GM12892 (cell line): ENCODE data around the gene NXPH4.
A peak's percentile ranks its signal among the peaks of the same experiment; 100 is the strongest.

Experiments used
- DNase-seq: peaks from one replicate; pipeline ENCODE4 v3.0.0; 2011; ENCODE audit not compliant: insufficient read length
- FAIRE-seq: peaks from 2 replicates; lab custom pipeline; 2011; peaks lifted over from hg19 to GRCh38; lab: Jason Lieb, UNC
- POLR2A ChIP-seq: IDR thresholded peaks from 2 replicates; pipeline ENCODE4 v1.6.1; 2011; ENCODE audit warnings: low read depth, low read length, control low read depth
- POLR2AphosphoS5 ChIP-seq: IDR thresholded peaks from 2 replicates; pipeline ENCODE4 v1.6.1; 2011; ENCODE audit warnings: low read depth, low read length, control low read depth
- TAF1 ChIP-seq: IDR thresholded peaks from 2 replicates; pipeline ENCODE4 v1.6.1; 2011; ENCODE audit warnings: low read depth, mild to moderate bottlenecking, control low read depth, low read length, borderline replicate concordance

Gene NXPH4

GRCh38 chr12:57223191-57224165 is 6.9 kb downstream of the NXPH4 start:
- FAIRE-seq (no peak), DNase-seq (no peak)
- TF ChIP-seq TAF1 (no peak), POLR2A (no peak), POLR2AphosphoS5 (no peak)

- FAIRE-seq (no peak), DNase-seq (no peak)
- TF ChIP-seq TAF1 (no peak), POLR2AphosphoS5 (no peak), POLR2A (no peak)
Measured at GRCh38 chr12:57224278-57224972, 7.8 kb downstream of the NXPH4 start.

- TF ChIP-seq POLR2A (no peak), POLR2AphosphoS5 (no peak), TAF1 (no peak)
- FAIRE-seq (no peak), DNase-seq (no peak)
Measured at GRCh38 chr12:57224973-57225679, 8.5 kb downstream of the NXPH4 start.

- TF ChIP-seq POLR2AphosphoS5 = no peak
- TF ChIP-seq TAF1 = no peak
- no peak for TF ChIP-seq POLR2A
- no peak for DNase-seq
- no peak for FAIRE-seq
Measured at GRCh38 chr12:57225680-57226210, 9.2 kb downstream of the NXPH4 start.

GRCh38 chr12:57226588-57227314 is 10.2 kb downstream of the NXPH4 start:
- FAIRE-seq (no peak), DNase-seq (no peak)
- no peak for TF ChIP-seq POLR2A
- TF ChIP-seq POLR2AphosphoS5 = no peak
- no peak for TF ChIP-seq TAF1

GRCh38 chr12:57227315-57228115 is 10.9 kb downstream of the NXPH4 start:
- FAIRE-seq (no peak), DNase-seq (no peak)
- no peak for TF ChIP-seq TAF1
- TF ChIP-seq POLR2AphosphoS5 = no peak
- no peak for TF ChIP-seq POLR2A

GRCh38 chr12:57229046-57229633 is 12.5 kb downstream of the NXPH4 start:
- DNase-seq = no peak
- no peak for FAIRE-seq

GRCh38 chr12:57229634-57230380 is 13.2 kb downstream of the NXPH4 start, which contains the start of gene SHMT2:
SHMT2 (plus strand) TSS chr12:57229711; CDS start chr12:57229779, 68 bp downstream.
- TF ChIP-seq POLR2AphosphoS5 = peak; percentile 70
- TF ChIP-seq POLR2A = peak; percentile 59
- no peak for TF ChIP-seq TAF1
- DNase-seq = peak; percentile 98
- FAIRE-seq = peak; percentile 98

More at GRCh38 chr12:57229046-57229633, 12.5 kb downstream of the NXPH4 start:
- no peak for TF ChIP-seq POLR2AphosphoS5
- no peak for TF ChIP-seq TAF1
- no peak for TF ChIP-seq POLR2A
